ENCODE measurements around the gene MALSU1. TPM values are rescaled to one million over a fixed set of nuclear protein-coding genes. Genes with fewer than 3 reads are reported as not detected.

The MALSU1 gene
- total RNA-seq, 1 donor from 2014 or later, result 112 TPM

DNA sequence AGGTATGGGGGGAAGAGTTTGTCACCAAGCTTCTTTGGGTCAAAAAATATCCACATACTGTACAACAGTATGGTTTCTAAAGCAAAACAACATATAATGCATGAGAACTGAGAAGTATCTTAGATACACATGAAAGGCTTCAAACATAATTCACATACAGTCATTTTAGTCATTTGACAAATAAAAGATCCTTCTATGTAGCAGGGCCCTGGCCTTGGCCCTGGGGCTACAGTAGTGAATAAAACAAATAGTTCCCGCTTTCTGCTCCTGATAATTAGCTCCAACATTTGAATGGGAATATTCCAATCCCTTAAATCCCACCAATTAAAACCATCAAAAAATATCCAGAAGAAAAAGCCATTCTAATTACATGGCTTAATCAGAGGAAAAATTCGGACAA is 51.3 kb downstream of the MALSU1 start:
- intact Hi-C loops (cut with DNase I), result no loop called here
- ATAC-seq (ENCODE audit: poor library complexity) (no peak), DNase-seq (no peak)

DNA sequence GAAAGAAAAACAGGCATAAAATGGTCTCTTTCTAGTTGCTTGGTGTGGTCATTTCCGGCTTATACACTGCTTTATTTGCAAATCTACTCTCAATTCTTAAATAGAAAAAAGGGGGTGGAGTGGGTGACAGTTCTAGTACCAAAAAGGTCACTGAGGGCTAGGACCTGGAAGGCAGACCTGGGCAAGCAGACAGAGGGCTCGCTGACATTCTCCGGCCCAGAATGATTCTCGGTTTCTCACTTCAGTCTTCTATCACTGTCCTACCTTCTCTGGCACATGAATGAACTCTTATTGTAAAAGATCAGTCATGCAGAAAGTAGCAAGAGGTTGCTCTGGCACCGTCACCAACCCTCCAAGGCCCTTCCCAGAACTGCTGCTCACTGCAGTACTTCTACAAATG is 54.0 kb downstream of the MALSU1 start:
- no peak for ATAC-seq (ENCODE audit: poor library complexity)
- intact Hi-C loops (cut with DNase I), result no loop called here
- DNase-seq, result no peak

DNA sequence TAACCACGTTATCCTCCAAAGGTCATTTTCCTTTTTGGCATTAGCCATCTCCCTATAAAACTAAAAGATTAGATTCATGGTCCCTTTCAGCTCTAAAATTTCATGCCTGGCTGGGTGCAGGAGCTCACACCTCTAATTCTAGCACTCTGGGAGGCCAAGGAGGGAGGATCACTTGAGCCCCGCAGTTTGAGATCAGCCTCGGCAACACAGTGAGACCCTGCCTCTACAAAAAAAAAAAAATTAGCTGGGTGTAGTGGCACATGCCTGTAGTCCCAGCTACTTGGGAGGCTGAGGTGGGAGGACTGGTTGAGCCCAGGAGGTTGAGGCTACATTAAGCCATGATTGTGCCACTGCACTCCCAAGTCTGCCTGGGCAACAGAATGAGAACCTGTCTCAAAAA is 57.0 kb downstream of the MALSU1 start:
- intact Hi-C loops (cut with DNase I), result no loop called here
- no peak for DNase-seq
- ATAC-seq (ENCODE audit: poor library complexity), result no peak

DNA sequence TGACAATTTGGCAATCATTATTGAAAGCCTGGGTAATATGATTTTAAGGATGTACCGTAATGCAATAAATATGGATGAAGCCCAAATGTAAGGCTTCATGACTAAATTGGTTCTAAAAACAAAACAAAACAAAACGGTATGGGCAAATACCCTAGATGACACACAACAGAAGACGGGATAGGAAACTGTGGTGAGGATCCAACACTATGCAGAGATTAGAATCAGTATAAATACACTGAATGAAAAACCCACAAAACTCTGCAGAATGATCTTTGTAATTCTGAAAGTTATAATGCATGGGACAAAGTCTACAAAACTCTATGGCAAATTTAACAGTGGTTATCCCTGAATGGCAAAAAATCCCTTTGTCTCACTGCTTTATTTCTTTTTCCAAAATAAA is 57.6 kb downstream of the MALSU1 start:
- DNase-seq, result no peak
- intact Hi-C loops (cut with DNase I), result no loop called here
- ATAC-seq (ENCODE audit: poor library complexity), result no peak

DNA sequence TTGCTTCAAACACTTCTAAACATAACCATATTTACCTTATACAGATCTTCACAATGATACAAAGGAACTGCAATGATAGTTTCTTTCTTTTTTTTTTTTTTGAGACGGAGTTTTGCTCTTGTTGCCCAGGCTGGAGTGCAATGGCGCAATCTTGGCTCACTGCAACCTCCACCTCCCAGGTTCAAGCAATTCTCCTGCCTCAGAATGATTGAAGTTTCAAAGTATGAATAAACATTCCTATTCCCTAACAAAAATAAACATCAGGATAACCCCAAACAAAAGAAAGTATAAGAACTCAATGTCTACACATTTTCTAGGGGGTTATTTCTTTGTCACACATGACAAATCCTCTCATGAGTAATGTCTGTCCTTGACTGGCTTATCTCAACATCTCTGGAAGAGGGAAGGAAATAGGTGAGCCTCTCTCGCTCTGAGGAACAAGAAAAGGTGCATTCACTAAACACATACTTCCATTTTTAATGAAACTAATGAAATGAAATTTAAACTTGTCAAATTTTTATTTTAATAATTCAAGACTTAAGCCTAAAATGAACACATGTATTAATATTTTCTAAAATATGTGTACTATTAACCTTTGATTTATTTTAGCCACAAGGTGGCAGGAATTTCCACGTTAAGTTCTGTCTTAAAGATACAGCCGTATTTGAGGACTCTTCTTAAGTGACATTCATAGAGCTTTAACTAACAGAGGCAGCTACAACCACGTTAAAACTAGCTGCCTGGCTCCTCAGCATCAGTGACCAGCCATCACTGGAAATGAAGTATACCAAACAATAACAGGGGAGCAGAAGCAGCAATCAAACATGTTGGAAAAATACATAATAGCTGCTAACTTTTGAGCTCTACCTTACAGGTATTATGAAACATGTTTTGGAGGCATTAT is 58.3 kb downstream of the MALSU1 start:
- ATAC-seq (ENCODE audit: poor library complexity) (no peak), DNase-seq (no peak)
- intact Hi-C loops (cut with DNase I), result no loop called here

DNA sequence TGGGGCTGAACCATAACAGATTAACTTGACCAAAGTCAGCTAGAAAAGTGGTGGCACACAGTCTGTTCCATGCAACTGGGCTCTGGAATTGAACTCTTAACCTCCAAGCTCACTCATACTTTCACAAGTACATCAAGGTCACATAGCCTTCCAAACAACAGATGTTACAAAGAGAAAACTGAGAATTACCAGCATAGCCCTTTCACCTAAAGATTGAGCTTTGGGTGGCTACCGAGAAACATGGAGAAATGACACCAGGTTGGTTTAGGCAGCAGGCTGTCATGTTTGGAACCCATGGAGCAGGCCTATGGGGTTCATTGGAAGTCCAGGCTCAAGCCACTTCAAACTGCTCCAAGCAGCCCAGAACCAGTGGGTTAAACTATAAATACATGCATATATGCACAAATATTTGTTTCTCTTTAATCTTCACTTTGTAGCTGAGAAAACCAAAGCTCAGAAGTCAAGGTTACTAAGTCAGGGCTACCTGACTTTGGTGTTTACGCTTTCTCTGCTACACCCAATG is 59.1 kb downstream of the MALSU1 start:
- DNase-seq, result no peak
- intact Hi-C loops (cut with DNase I), result no loop called here
- no peak for ATAC-seq (ENCODE audit: poor library complexity)

Other genes with a start within 250 kb of the MALSU1 start
- 167 TPM for gene KLHL7, start 193.6 kb upstream of the MALSU1 start, total RNA-seq
- gene NUP42, start 117.3 kb upstream of the MALSU1 start, total RNA-seq, result 19.7 TPM
- gene GPNMB, start 52.6 kb upstream of the MALSU1 start, total RNA-seq, result 248 TPM
- gene IGF2BP3, start 171.2 kb downstream of the MALSU1 start, total RNA-seq, result not detected
- 25.0 TPM for gene TRA2A, start 232.6 kb downstream of the MALSU1 start, total RNA-seq